HFF-Myc (cell line): ENCODE data around the gene CENPC.
"Not testable (repeated sequence)": the region's sequence is repeated elsewhere in the genome, so short reads cannot be mapped to it uniquely, and the experiment has no call there.

ENCODE experiments used
- DNase-seq: peaks from one replicate; pipeline ENCODE4 v3.0.0-alpha.2; 2011; ENCODE audit warnings: low read depth; ENCODE audit errors: extremely low read depth
- H3K4me3 ChIP-seq: replicated peaks from 2 replicates; pipeline ENCODE4 v1.5.1; 2011; ENCODE audit warnings: low read depth, mild to moderate bottlenecking, control low read depth, low read length
- CTCF ChIP-seq: IDR thresholded peaks from 2 replicates; pipeline ENCODE4 v1.5.1; 2012; ENCODE audit warnings: mild to moderate bottlenecking, low read depth, low read length, control low read depth; ENCODE audit errors: missing control alignments

The CENPC gene

GRCh38 chr4:67446811-67447210 lies 98.5 kb downstream of the CENPC start:
- no peak for DNase-seq
- H3K4me3 ChIP-seq, result no peak overlapping the region
- no peak for TF ChIP-seq CTCF

GRCh38 chr4:67445881-67446280 lies 99.4 kb downstream of the CENPC start:
- DNase-seq, result not testable (repeated sequence)

GRCh38 chr4:67438975-67439374 lies 106.3 kb downstream of the CENPC start:
- no peak for TF ChIP-seq CTCF
- no peak overlapping the region for H3K4me3 ChIP-seq
- no peak for DNase-seq

More at GRCh38 chr4:67445881-67446280, 99.4 kb downstream of the CENPC start:
- H3K4me3 ChIP-seq, result not testable (repeated sequence)

- H3K4me3 ChIP-seq, result no peak overlapping the region
- no peak for TF ChIP-seq CTCF
- DNase-seq, result no peak
These were observed 107.2 kb downstream of the CENPC start for GRCh38 chr4:67437974-67438713.

- TF ChIP-seq CTCF, result no peak
- H3K4me3 ChIP-seq, result no peak overlapping the region
- DNase-seq, result no peak
These were observed 108.6 kb downstream of the CENPC start for GRCh38 chr4:67436742-67437141.

GRCh38 chr4:67430989-67431388 lies 114.3 kb downstream of the CENPC start:
- TF ChIP-seq CTCF, result no peak
- no peak for DNase-seq
- H3K4me3 ChIP-seq, result no peak overlapping the region

GRCh38 chr4:67428819-67429218 lies 116.5 kb downstream of the CENPC start:
- no peak for TF ChIP-seq CTCF
- DNase-seq, result no peak
- H3K4me3 ChIP-seq, result no peak overlapping the region
